Glutamatergic neuron (in vitro differentiated cells): Measurements from ENCODE around the gene NOD1. TPM values are rescaled to one million over a fixed set of nuclear protein-coding genes. Genes with fewer than 3 reads are reported as not detected.

ENCODE experiments used
- DNase-seq: peaks from one replicate; pipeline ENCODE4 v3.0.0; 2022
- H3K27ac Mint-ChIP-seq: one replicate; pipeline ENCODE4 v1.8.0; 2020; ENCODE audit warnings: mild to moderate bottlenecking, mixed read lengths, inconsistent platforms; ENCODE audit not compliant: unreplicated experiment
- H3K27me3 Mint-ChIP-seq: one replicate; pipeline ENCODE4 v1.8.0; 2020; ENCODE audit warnings: mild to moderate bottlenecking, moderate library complexity, mixed read lengths, inconsistent platforms; ENCODE audit not compliant: unreplicated experiment
- H3K36me3 Mint-ChIP-seq: one replicate; pipeline ENCODE4 v1.8.0; 2020; ENCODE audit warnings: mild to moderate bottlenecking, mixed read lengths, inconsistent platforms; ENCODE audit not compliant: unreplicated experiment
- H3K4me1 Mint-ChIP-seq: one replicate; pipeline ENCODE4 v1.8.0; 2020; ENCODE audit warnings: mild to moderate bottlenecking, low read depth, mixed read lengths, inconsistent platforms; ENCODE audit not compliant: unreplicated experiment
- H3K4me3 Mint-ChIP-seq: one replicate; pipeline ENCODE4 v1.8.0; 2020; ENCODE audit warnings: mild to moderate bottlenecking, mixed read lengths, inconsistent platforms; ENCODE audit not compliant: unreplicated experiment
- H3K9me3 Mint-ChIP-seq: one replicate; pipeline ENCODE4 v1.8.0; 2020; ENCODE audit warnings: mild to moderate bottlenecking, moderate library complexity, mixed read lengths, inconsistent platforms; ENCODE audit not compliant: unreplicated experiment
- CTCF ChIP-seq: fragments of 200-600 bp; sonication (generic); IDR thresholded peaks from one replicate; pipeline ENCODE4 v1.5.0; 2021; ENCODE audit not compliant: partially characterized antibody, unreplicated experiment
- total RNA-seq: library from RNA; stranded (reverse); fragmentation: NEBNext Ultra II Directional; extraction: Animal tissue kit (Norgen Biotek cat#: 25700); gene quantifications from one replicate; pipeline ENCODE4 v1.2.1, GENCODE V29; 2021; ENCODE audit not compliant: unreplicated experiment

The NOD1 gene
- total RNA-seq, 1 donor from 2014 or later, result 9.3 TPM

- Mint-ChIP-seq H3K36me3 (no peaks in the 10 kb centered on the region), H3K27me3 (no peaks in the 10 kb centered on the region), H3K9me3 (no peaks in the 10 kb centered on the region), H3K4me1 (peaks cover 2% of the 10 kb centered on the region), H3K27ac (no peak overlapping the region), H3K4me3 (no peak overlapping the region)
- no peak for TF ChIP-seq CTCF
- DNase-seq, result no peak
Measured at GRCh38 chr7:30514776-30515175, 36.2 kb upstream of the NOD1 start.

GRCh38 chr7:30514177-30514576 lies 35.6 kb upstream of the NOD1 start:
- no peaks in the 10 kb centered on the region for H3K27me3 Mint-ChIP-seq
- H3K4me1 Mint-ChIP-seq, result peaks cover 2% of the 10 kb centered on the region
- no peak for TF ChIP-seq CTCF
- no peaks in the 10 kb centered on the region for H3K9me3 Mint-ChIP-seq
- no peak for DNase-seq
- H3K4me3 Mint-ChIP-seq, result no peak overlapping the region
- no peaks in the 10 kb centered on the region for H3K36me3 Mint-ChIP-seq
- H3K27ac Mint-ChIP-seq, result no peak overlapping the region

GRCh38 chr7:30513762-30514161 lies 35.2 kb upstream of the NOD1 start:
- Mint-ChIP-seq H3K27ac (no peak overlapping the region), H3K4me1 (peaks cover 2% of the 10 kb centered on the region), H3K9me3 (no peaks in the 10 kb centered on the region), H3K36me3 (no peaks in the 10 kb centered on the region), H3K27me3 (no peaks in the 10 kb centered on the region), H3K4me3 (no peak overlapping the region)
- TF ChIP-seq CTCF, result no peak
- no peak for DNase-seq

- H3K27ac Mint-ChIP-seq, result no peak overlapping the region
Measured at GRCh38 chr7:30511973-30512662, 33.5 kb upstream of the NOD1 start.

GRCh38 chr7:30511494-30511893 lies 32.9 kb upstream of the NOD1 start:
- H3K4me1 Mint-ChIP-seq, result peaks cover 2% of the 10 kb centered on the region
- H3K27me3 Mint-ChIP-seq, result no peaks in the 10 kb centered on the region
- TF ChIP-seq CTCF, result no peak
- no peak overlapping the region for H3K4me3 Mint-ChIP-seq
- no peak for DNase-seq
- no peaks in the 10 kb centered on the region for H3K36me3 Mint-ChIP-seq
- no peak overlapping the region for H3K27ac Mint-ChIP-seq
- H3K9me3 Mint-ChIP-seq, result peaks cover 3% of the 10 kb centered on the region

More at GRCh38 chr7:30511973-30512662, 33.5 kb upstream of the NOD1 start:
- no peaks in the 10 kb centered on the region for H3K27me3 Mint-ChIP-seq
- no peaks in the 10 kb centered on the region for H3K36me3 Mint-ChIP-seq
- TF ChIP-seq CTCF, result no peak
- no peak overlapping the region for H3K4me3 Mint-ChIP-seq
- peaks cover 3% of the 10 kb centered on the region for H3K9me3 Mint-ChIP-seq
- DNase-seq, result no peak
- H3K4me1 Mint-ChIP-seq, result peaks cover 2% of the 10 kb centered on the region
